ENCODE data around the gene MTRF1. TPM values are rescaled to one million over a fixed set of nuclear protein-coding genes. Genes with fewer than 3 reads are reported as not detected.

MTRF1 gene
- total RNA-seq, 4 donors from 2014 or later = 6.6 to 14.3 (median 8.2) TPM

DNA sequence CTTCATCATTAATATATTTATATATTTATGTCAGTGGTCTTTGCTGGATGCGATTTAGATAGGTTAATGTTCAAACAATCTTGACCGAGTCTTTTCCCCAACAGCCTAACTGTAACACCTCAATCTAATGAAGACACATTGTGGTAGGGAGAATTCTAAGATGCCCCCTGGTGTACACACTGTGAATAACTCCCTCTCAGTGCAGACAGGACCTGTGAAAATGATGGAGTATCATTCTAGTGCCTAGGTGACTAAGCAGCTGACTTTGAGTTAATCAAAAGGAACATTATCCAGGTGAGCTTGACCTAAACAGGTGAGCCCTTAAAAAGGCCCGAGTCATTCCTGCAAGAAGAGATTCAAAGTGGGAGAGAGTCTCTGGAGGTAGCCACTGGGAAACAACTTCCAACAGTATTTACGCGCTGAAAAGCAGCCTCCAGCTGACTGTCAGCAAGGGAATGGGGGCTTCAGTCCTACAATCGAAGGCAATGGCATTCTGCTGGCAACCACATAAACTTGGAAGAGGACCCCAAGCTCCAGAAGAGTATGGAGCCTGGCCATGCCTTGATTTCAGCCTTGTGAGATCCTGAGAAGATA, 41.0 kb downstream of the MTRF1 start:
- no peak for ATAC-seq (ENCODE audit: low FRiP score)
- TF ChIP-seq, protein P1, sequence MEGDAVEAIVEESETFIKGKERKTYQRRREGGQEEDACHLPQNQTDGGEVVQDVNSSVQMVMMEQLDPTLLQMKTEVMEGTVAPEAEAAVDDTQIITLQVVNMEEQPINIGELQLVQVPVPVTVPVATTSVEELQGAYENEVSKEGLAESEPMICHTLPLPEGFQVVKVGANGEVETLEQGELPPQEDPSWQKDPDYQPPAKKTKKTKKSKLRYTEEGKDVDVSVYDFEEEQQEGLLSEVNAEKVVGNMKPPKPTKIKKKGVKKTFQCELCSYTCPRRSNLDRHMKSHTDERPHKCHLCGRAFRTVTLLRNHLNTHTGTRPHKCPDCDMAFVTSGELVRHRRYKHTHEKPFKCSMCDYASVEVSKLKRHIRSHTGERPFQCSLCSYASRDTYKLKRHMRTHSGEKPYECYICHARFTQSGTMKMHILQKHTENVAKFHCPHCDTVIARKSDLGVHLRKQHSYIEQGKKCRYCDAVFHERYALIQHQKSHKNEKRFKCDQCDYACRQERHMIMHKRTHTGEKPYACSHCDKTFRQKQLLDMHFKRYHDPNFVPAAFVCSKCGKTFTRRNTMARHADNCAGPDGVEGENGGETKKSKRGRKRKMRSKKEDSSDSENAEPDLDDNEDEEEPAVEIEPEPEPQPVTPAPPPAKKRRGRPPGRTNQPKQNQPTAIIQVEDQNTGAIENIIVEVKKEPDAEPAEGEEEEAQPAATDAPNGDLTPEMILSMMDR (IDR thresholded peaks at IDR 0.05) = peak in 1 of 3 donors; percentile 18
- no peak for DNase-seq (ENCODE audit: low spot score)

- TF ChIP-seq, protein P1 (IDR thresholded peaks at IDR 0.05) = no peak
- ATAC-seq (ENCODE audit: low FRiP score) (no peak), DNase-seq (ENCODE audit: low spot score) (no peak)
Measured at GRCh38 chr13:41220401-41220800, 43.0 kb downstream of the MTRF1 start.

DNA sequence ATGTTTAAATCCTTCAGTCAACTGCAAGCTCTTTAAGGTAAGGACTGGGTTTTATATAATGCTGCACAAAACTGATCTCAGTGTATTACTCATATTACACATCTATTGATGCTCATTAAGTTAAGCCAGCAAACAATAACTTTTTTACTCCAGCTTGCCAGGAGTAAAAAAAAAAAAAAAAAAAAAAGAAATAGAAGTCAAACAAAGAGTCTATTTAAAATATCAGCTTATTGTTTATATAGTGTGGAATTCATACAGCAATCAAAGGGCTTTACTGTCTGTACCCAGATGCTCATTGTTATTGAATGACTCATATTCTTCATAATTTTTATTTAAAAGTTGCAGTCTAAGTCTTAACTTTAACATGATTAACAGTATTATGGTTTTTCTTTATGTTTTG, 47.2 kb downstream of the MTRF1 start:
- TF ChIP-seq, protein P1 (IDR thresholded peaks at IDR 0.05) = no peak
- ATAC-seq (ENCODE audit: low FRiP score) (no peak), DNase-seq (ENCODE audit: low spot score) (no peak)

- ATAC-seq (ENCODE audit: low FRiP score) (no peak), DNase-seq (ENCODE audit: low spot score) (no peak)
- TF ChIP-seq, protein P1 (IDR thresholded peaks at IDR 0.05) = no peak
Measured at GRCh38 chr13:41213919-41214318, 49.5 kb downstream of the MTRF1 start.

GRCh38 chr13:41213316-41213715, 50.1 kb downstream of the MTRF1 start:
- ATAC-seq (ENCODE audit: low FRiP score) = no peak

GRCh38 chr13:41212881-41213280, 50.5 kb downstream of the MTRF1 start:
- TF ChIP-seq, protein P1 (IDR thresholded peaks at IDR 0.05) = no peak
- DNase-seq (ENCODE audit: low spot score) (no peak), ATAC-seq (ENCODE audit: low FRiP score) (no peak)

More at GRCh38 chr13:41213316-41213715, 50.1 kb downstream of the MTRF1 start:
- TF ChIP-seq, protein P1 (IDR thresholded peaks at IDR 0.05) = no peak
- DNase-seq (ENCODE audit: low spot score) = no peak

GRCh38 chr13:41211062-41211461, 52.3 kb downstream of the MTRF1 start:
- TF ChIP-seq, protein P1 (IDR thresholded peaks at IDR 0.05) = no peak
- DNase-seq (ENCODE audit: low spot score) (no peak), ATAC-seq (ENCODE audit: low FRiP score) (no peak)
